Left lung (tissue), 10 donors: ENCODE data around the gene NWD2. TPM values are rescaled to one million over a fixed set of nuclear protein-coding genes. Genes with fewer than 3 reads are reported as not detected.
A peak's percentile ranks its signal among the peaks of the same experiment; 100 is the strongest.

Experiments
- ATAC-seq: fragments of 200-7000 bp; cut with Tn5 transposase; one replicate; pipeline ENCODE4 v1.9.1; 2020; ENCODE audit warnings: moderate library complexity
- DNase-seq, 4 donors: peaks; one replicate each; pipeline ENCODE4 v3.0.0-alpha.2; 2013 to 2020
- H3K27ac ChIP-seq, 2 donors: fragments of 200-600 bp; sonication (generic) in 1 of 2; one replicate each; pipeline versions ENCODE4 v1.5.0 to v1.8.0; 2020 to 2021
- H3K27me3 ChIP-seq, 2 donors: fragments of 200-600 bp; sonication (generic) in 1 of 2; one replicate each; pipeline versions ENCODE4 v1.5.0 to v1.8.0; 2020 to 2021
- H3K36me3 ChIP-seq, 2 donors: fragments of 200-600 bp; sonication (generic) in 1 of 2; one replicate each; pipeline versions ENCODE4 v1.5.0 to v1.8.0; 2020 to 2021
- H3K4me1 ChIP-seq, 2 donors: fragments of 200-600 bp; one replicate each; pipeline ENCODE4 v1.8.0; 2021
- H3K4me3 ChIP-seq, 2 donors: fragments of 200-600 bp; sonication (generic) in 1 of 2; one replicate each; pipeline versions ENCODE4 v1.5.0 to v1.8.0; 2020 to 2021; ENCODE audit warnings: mild to moderate bottlenecking in 1 of 2
- H3K9me3 ChIP-seq, 2 donors: fragments of 200-600 bp; sonication (generic) in 1 of 2; one replicate each; pipeline versions ENCODE4 v1.5.0 to v1.8.0; 2020 to 2021
- CTCF ChIP-seq, 2 donors: fragments of 200-600 bp; sonication (generic) in 1 of 2; IDR thresholded peaks; one replicate each; pipeline versions ENCODE4 v1.5.0 to v1.8.0; 2021; ENCODE audit warnings: antibody characterized with exemption in 2 of 2
- intact Hi-C, 2 donors: fragments of 100-400 bp; cut with DNase I; formaldehyde crosslinking; loops; one replicate each; pipeline versions ENCODE4 v1.11.2 to v1.14.2; 2022
- polyA plus RNA-seq, 6 donors: library from polyadenylated mRNA; unstranded; fragments of 120-200 nt; gene quantifications; one replicate each; pipeline ENCODE4 v1.2.1, GENCODE V29; 2013; ENCODE audit not compliant: insufficient read length in 6 of 6
- total RNA-seq, 2 donors: library from RNA; stranded (reverse); fragmentation: NEBNext Ultra II Directional; extraction: Animal tissue kit (Norgen Biotek cat#: 25700); gene quantifications; one replicate each; pipeline ENCODE4 v1.2.1, GENCODE V29; 2021
- donor health status: DM: no; HTN: yes; CAD: no.
- donor health status: DM: no; HTN: no; CAD: no.

NWD2 gene
- total and polyA plus RNA-seq, 8 donors, result 0.01 to 0.03 (median 0.03) TPM; not detected in 3

- no peak for TF ChIP-seq CTCF (IDR thresholded peaks at IDR 0.05)
- Histone ChIP-seq H3K4me1 (no peaks in the 10 kb centered on the region), H3K36me3 (no peaks in the 10 kb centered on the region), H3K27me3 (no peaks in the 10 kb centered on the region), H3K27ac (no peak overlapping the region), H3K9me3 (peaks cover 0 to 7% of the 10 kb centered on the region in 2 donors), H3K4me3 (no peak overlapping the region)
- intact Hi-C loops, result no loop called here
- ATAC-seq (no peak), DNase-seq (no peak)
These were observed 35.5 kb downstream of the NWD2 start for GRCh38 chr4:37279894-37280592.

- H3K27ac ChIP-seq, result no peak overlapping the region
- H3K4me1 ChIP-seq, result no peaks in the 10 kb centered on the region
- no peak overlapping the region for H3K4me3 ChIP-seq
- intact Hi-C loops, result no loop called here
- ATAC-seq (no peak), DNase-seq (no peak)
- H3K36me3 ChIP-seq, result no peaks in the 10 kb centered on the region
- no peaks in the 10 kb centered on the region for H3K27me3 ChIP-seq
- no peak for TF ChIP-seq CTCF (IDR thresholded peaks at IDR 0.05)
- H3K9me3 ChIP-seq, result peaks cover 0 to 2% of the 10 kb centered on the region in 2 donors
These were observed 54.9 kb downstream of the NWD2 start for GRCh38 chr4:37299468-37299867.

DNA sequence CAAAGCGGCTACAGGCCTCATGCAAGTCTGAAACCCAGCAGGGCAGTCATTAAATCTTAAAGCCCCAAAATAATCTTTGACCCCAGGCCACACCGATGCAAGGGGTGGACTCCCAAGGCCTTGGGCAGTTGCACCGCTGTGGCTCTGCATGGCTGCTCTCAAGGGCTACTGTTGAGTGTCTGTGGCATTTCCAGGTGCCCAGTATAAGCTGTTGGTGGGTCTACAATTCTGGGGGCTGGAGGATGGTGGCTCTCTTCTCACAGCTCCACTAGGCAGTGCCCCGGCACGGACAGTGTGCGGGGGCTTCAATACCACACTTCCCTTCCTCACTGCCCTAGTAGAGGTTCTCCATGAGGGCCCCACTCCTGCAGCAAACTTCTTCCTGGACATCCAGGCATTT is 60.1 kb downstream of the NWD2 start:
- intact Hi-C loops, result no loop called here
- Histone ChIP-seq H3K36me3 (no peaks in the 10 kb centered on the region), H3K27me3 (no peaks in the 10 kb centered on the region), H3K27ac (no peak overlapping the region), H3K4me1 (no peaks in the 10 kb centered on the region), H3K4me3 (no peak overlapping the region), H3K9me3 (peaks cover 0 to 25% of the 10 kb centered on the region in 2 donors)
- DNase-seq (no peak), ATAC-seq (no peak)
- no peak for TF ChIP-seq CTCF (IDR thresholded peaks at IDR 0.05)

GRCh38 chr4:37305984-37306383 is 61.4 kb downstream of the NWD2 start:
- ATAC-seq (no peak), DNase-seq (no peak)
- no peak for TF ChIP-seq CTCF (IDR thresholded peaks at IDR 0.05)
- H3K4me3 ChIP-seq, result no peak overlapping the region
- no peak overlapping the region for H3K27ac ChIP-seq
- no peaks in the 10 kb centered on the region for H3K27me3 ChIP-seq
- no peaks in the 10 kb centered on the region for H3K4me1 ChIP-seq
- intact Hi-C loops, result no loop called here
- no peaks in the 10 kb centered on the region for H3K36me3 ChIP-seq
- peaks cover 0 to 33% of the 10 kb centered on the region in 2 donors for H3K9me3 ChIP-seq

DNA sequence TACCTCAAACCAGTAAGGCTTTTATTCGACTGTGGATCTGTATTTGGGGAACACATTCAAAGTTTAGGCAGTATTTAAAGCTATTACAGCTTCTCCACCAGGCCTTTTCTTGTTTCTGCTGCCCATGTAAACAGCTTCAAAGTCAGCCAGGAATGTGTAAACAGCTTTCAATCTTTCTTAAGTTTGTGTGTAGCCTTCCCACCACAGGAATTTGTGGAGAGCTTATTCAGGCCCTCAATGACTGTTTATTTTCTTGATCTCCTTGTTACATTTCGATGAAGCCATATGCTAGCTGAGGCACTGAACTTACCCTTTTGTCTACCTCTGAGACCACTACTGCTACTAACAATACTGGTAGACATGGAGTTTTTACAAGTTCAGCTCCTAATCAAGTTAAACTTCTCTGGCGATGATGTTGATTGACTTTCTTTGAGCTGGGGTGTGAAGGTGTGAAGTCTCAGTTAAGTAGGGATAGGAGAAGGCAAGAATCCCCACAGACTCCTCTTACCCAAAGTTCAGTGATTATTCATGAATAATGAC is 72.6 kb downstream of the NWD2 start:
- peak; percentile 88 for ATAC-seq
- H3K36me3 ChIP-seq, result no peaks in the 10 kb centered on the region
- H3K4me3 ChIP-seq, result no peak overlapping the region
- H3K4me1 ChIP-seq, result no peaks in the 10 kb centered on the region
- H3K27me3 ChIP-seq, result no peaks in the 10 kb centered on the region
- peaks cover 0 to 3% of the 10 kb centered on the region in 2 donors for H3K9me3 ChIP-seq
- intact Hi-C loops, result no loop called here
- TF ChIP-seq CTCF (IDR thresholded peaks at IDR 0.05), result no peak
- no peak overlapping the region for H3K27ac ChIP-seq
- DNase-seq, result peak in 1 of 4 donors; percentile 7
